ENCODE results near the gene TBC1D22B. TPM values are rescaled to one million over a fixed set of nuclear protein-coding genes. Genes with fewer than 3 reads are reported as not detected.

TBC1D22B gene
- polyA plus RNA-seq, 1 of the 3 experiments (the other 2 are of a cell fraction) = 5.3 TPM

DNA sequence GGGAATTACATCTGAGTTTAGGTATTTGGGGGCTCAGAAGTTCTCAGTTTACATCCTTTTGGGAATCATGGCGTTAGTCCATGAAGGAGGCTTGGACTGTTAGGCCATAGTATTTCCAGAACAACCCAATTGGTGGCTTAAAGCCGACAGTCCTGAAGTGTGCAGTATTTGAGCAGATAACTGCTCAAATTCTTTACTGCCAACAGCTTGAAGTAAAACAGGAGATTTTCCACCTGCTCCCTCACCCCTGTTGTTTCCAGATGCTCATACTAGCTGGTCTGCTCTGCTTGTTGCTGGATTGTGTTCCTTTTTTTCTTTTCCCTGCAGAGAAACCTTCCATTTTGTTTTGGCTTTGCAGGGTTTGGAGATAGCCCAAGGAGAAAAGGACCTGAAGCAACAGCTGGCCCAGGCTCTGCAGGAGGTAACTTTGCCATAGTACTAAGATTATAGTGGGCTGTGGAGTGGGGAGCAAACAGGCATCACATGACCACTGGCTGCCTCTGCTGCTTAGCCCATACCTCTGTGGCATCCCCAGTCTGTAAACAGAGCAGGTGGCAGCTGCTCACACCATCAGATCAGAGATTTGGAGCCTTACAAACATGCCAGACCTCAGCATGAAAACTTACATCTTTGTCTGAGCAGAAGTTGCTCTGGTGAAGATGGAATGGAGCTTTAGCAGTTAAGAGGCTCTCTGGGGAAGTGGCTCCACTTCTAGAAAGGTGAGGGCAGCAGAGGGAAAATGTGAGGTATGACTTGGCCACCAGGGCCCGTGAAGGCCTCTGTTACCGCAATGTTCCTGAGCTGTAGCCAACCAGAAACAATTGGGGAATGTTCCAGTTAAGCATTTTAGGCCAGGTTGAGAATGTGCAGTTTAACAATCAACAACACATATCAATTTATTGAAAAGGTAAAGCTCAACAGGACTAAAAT is 113.8 kb downstream of the TBC1D22B start:
- DNase-seq = no peak
- Histone ChIP-seq H3K4me2 (no peak overlapping the region), H2AFZ (ENCODE audit: low read depth) (no peak overlapping the region), H3K4me1 (ENCODE audit: control insufficient read depth in 1 of 2, insufficient read depth in 2 of 2, low read depth in 1 of 2, low read length in 1 of 2) (peaks cover 0 to 6% of the 10 kb centered on the region in 2 experiments; a peak in 2 of 4 replicates), H3K36me3 (replicated peaks in 1 of 2; ENCODE audit: control insufficient read depth in 1 of 2, insufficient read depth in 2 of 2, low read length in 1 of 2) (peaks cover 48 to 60% of the 10 kb centered on the region in 2 experiments), H4K20me1 (ENCODE audit: insufficient read depth) (no peaks in the 10 kb centered on the region), H3K79me2 (ENCODE audit: insufficient read depth) (0 out of 2 replicates have a peak, but pooled peaks cover 6% of the 10 kb centered on the region), H3K4me3 (ENCODE audit: low read depth in 2 of 2, low read length in 1 of 2) (no peak overlapping the region), H3K27ac (ENCODE audit: low read depth in 2 of 2, low read length in 1 of 2) (no peak overlapping the region), H3F3A (replicated peaks; ENCODE audit: insufficient read depth) (no peaks in the 10 kb centered on the region), H3K27me3 (ENCODE audit: insufficient read depth) (no peaks in the 10 kb centered on the region), H3K9me3 (no peaks in the 10 kb centered on the region), H3K9me2 (no peaks in the 10 kb centered on the region), H3K9ac (no peak overlapping the region)
- CTCF ChIA-PET = interaction anchor here (0.6 to 3.5 kb wide), 6 partner anchors 9 to 194 kb away, joined by 3 to 18 read pairs (median 4); no protein-coding TSS in a partner anchor
- WGBS (ENCODE audit: low lambda C conversion rate) = 84% methylated on average over 4 of the region's 4 CpGs
- TF ChIP-seq RFX5 (IDR thresholded peaks at IDR 0.05; ENCODE audit: low read length) (no peak), TCF12 (IDR thresholded peaks at IDR 0.05) (no peak), MEF2A (IDR thresholded peaks at IDR 0.05; ENCODE audit: borderline replicate concordance, low read depth) (no peak)
- TF ChIP-seq, protein P1, sequence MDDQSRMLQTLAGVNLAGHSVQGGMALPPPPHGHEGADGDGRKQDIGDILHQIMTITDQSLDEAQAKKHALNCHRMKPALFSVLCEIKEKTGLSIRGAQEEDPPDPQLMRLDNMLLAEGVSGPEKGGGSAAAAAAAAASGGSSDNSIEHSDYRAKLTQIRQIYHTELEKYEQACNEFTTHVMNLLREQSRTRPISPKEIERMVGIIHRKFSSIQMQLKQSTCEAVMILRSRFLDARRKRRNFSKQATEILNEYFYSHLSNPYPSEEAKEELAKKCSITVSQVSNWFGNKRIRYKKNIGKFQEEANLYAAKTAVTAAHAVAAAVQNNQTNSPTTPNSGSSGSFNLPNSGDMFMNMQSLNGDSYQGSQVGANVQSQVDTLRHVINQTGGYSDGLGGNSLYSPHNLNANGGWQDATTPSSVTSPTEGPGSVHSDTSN (IDR thresholded peaks at IDR 0.05) = no peak
- TF ChIP-seq, protein P2, sequence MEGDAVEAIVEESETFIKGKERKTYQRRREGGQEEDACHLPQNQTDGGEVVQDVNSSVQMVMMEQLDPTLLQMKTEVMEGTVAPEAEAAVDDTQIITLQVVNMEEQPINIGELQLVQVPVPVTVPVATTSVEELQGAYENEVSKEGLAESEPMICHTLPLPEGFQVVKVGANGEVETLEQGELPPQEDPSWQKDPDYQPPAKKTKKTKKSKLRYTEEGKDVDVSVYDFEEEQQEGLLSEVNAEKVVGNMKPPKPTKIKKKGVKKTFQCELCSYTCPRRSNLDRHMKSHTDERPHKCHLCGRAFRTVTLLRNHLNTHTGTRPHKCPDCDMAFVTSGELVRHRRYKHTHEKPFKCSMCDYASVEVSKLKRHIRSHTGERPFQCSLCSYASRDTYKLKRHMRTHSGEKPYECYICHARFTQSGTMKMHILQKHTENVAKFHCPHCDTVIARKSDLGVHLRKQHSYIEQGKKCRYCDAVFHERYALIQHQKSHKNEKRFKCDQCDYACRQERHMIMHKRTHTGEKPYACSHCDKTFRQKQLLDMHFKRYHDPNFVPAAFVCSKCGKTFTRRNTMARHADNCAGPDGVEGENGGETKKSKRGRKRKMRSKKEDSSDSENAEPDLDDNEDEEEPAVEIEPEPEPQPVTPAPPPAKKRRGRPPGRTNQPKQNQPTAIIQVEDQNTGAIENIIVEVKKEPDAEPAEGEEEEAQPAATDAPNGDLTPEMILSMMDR (IDR thresholded peaks at IDR 0.05) = no peak
- TF ChIP-seq, protein P3, sequence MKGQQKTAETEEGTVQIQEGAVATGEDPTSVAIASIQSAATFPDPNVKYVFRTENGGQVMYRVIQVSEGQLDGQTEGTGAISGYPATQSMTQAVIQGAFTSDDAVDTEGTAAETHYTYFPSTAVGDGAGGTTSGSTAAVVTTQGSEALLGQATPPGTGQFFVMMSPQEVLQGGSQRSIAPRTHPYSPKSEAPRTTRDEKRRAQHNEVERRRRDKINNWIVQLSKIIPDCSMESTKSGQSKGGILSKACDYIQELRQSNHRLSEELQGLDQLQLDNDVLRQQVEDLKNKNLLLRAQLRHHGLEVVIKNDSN (IDR thresholded peaks at IDR 0.05; ENCODE audit: borderline replicate concordance, low read depth) = no peak
- POLR2A ChIA-PET = no interaction called here

DNA sequence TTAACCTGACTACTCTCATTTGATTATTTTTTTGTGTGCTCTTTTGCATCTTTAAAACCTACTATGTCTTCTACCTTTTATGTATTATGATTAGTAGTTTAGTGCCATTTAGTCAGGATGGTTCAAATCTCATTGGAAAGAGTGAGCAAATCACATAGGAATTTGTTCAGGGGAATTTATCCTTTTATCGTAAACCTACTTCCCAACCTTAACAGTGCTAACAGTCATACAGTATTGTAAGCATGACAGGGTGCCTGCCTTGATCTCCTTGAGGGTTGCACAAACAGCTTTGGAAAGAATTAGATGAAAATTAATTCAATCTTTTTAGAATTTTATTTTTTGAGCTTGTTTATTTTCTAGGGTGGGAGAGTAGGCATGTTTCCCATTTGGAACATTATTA is 114.5 kb downstream of the TBC1D22B start:
- WGBS (ENCODE audit: low lambda C conversion rate) = 95% methylated on average over 1 of the region's 1 CpG
- H3K27ac ChIP-seq (ENCODE audit: low read depth in 2 of 2, low read length in 1 of 2) = no peak overlapping the region
- no peak overlapping the region for H2AFZ ChIP-seq (ENCODE audit: low read depth)
- peaks cover 52 to 64% of the 10 kb centered on the region in 2 experiments for H3K36me3 ChIP-seq (replicated peaks in 1 of 2; ENCODE audit: control insufficient read depth in 1 of 2, insufficient read depth in 2 of 2, low read length in 1 of 2)
- 0 out of 2 replicates have a peak, but pooled peaks cover 6% of the 10 kb centered on the region for H3K79me2 ChIP-seq (ENCODE audit: insufficient read depth)
- peaks cover 0 to 6% of the 10 kb centered on the region in 2 experiments; a peak in 2 of 4 replicates for H3K4me1 ChIP-seq (ENCODE audit: control insufficient read depth in 1 of 2, insufficient read depth in 2 of 2, low read depth in 1 of 2, low read length in 1 of 2)
- no peak overlapping the region for H3K9ac ChIP-seq
- no peak overlapping the region for H3K4me2 ChIP-seq
- H3K4me3 ChIP-seq (ENCODE audit: low read depth in 2 of 2, low read length in 1 of 2) = no peak overlapping the region
- no peaks in the 10 kb centered on the region for H4K20me1 ChIP-seq (ENCODE audit: insufficient read depth)
- H3F3A ChIP-seq (replicated peaks; ENCODE audit: insufficient read depth) = no peaks in the 10 kb centered on the region
- TF ChIP-seq RAD21 (IDR thresholded peaks at IDR 0.05; ENCODE audit: low read length) = no peak
- TF ChIP-seq, protein P1 (IDR thresholded peaks at IDR 0.05) = no peak
- TF ChIP-seq EZH2phosphoT487 (IDR thresholded peaks at IDR 0.05; ENCODE audit: borderline replicate concordance, low read depth) = no peak
- TF ChIP-seq TEAD4 (IDR thresholded peaks at IDR 0.05; ENCODE audit: borderline replicate concordance, insufficient read depth) = no peak
- H3K27me3 ChIP-seq (ENCODE audit: insufficient read depth) = no peaks in the 10 kb centered on the region
- ChIA-PET CTCF (interaction anchor here (0.7 to 3.5 kb wide), 5 partner anchors 10 to 194 kb away, joined by 3 to 18 read pairs (median 3); no protein-coding TSS in a partner anchor), POLR2A (interaction anchor here (0.6 kb wide), 1 partner anchor 21 kb away, joined by 3 read pairs; no protein-coding TSS in a partner anchor)
- no peaks in the 10 kb centered on the region for H3K9me3 ChIP-seq
- no peaks in the 10 kb centered on the region for H3K9me2 ChIP-seq
- no peak for DNase-seq
